GM19463 (cell line): Measurements from ENCODE around the gene NUDT15.
A peak's percentile ranks its signal among the peaks of the same experiment; 100 is the strongest.
"Not testable (repeated sequence)": the region's sequence is repeated elsewhere in the genome, so short reads cannot be mapped to it uniquely, and the experiment has no call there.

Experiments used
- ATAC-seq: cut with Tn5 transposase; IDR thresholded peaks from one replicate; pipeline ENCODE4 v1.9.1; 2021; ENCODE audit warnings: mild to moderate bottlenecking, moderate library complexity; ENCODE audit not compliant: unreplicated experiment

Gene NUDT15

GRCh38 chr13:48042894-48043293, 5.4 kb downstream of the NUDT15 start:
- ATAC-seq = no peak

- peak; percentile 45 for ATAC-seq
These were observed 6.4 kb downstream of the NUDT15 start for GRCh38 chr13:48043789-48044503.

- ATAC-seq = no peak
These were observed 13.0 kb downstream of the NUDT15 start for GRCh38 chr13:48050550-48050949.

- no peak for ATAC-seq
These were observed 17.1 kb downstream of the NUDT15 start for GRCh38 chr13:48054601-48055000.

GRCh38 chr13:48055712-48056111, 18.2 kb downstream of the NUDT15 start:
- ATAC-seq = no peak

- not testable (repeated sequence) for ATAC-seq
These were observed 21.0 kb downstream of the NUDT15 start for GRCh38 chr13:48058536-48058935.

- not testable (repeated sequence) for ATAC-seq
These were observed 22.4 kb downstream of the NUDT15 start for GRCh38 chr13:48059951-48060350.

- peak; percentile 78 for ATAC-seq
These were observed 28.9 kb downstream of the NUDT15 start for GRCh38 chr13:48066310-48066989.

GRCh38 chr13:48068036-48068435, 30.5 kb downstream of the NUDT15 start:
- ATAC-seq = no peak

GRCh38 chr13:48068952-48069351, 31.4 kb downstream of the NUDT15 start:
- ATAC-seq = no peak

- no peak for ATAC-seq
These were observed 32.0 kb downstream of the NUDT15 start for GRCh38 chr13:48069573-48069972.

GRCh38 chr13:48070942-48071341, 33.4 kb downstream of the NUDT15 start:
- no peak for ATAC-seq

- no peak for ATAC-seq
These were observed 34.8 kb downstream of the NUDT15 start for GRCh38 chr13:48072304-48072703.

- no peak for ATAC-seq
These were observed 35.3 kb downstream of the NUDT15 start for GRCh38 chr13:48072787-48073186.

- ATAC-seq = no peak
These were observed 36.5 kb downstream of the NUDT15 start for GRCh38 chr13:48074006-48074405.

- ATAC-seq = peak; percentile 100
These were observed 40.7 kb downstream of the NUDT15 start for GRCh38 chr13:48078251-48078656.

GRCh38 chr13:48081739-48082138, 44.2 kb downstream of the NUDT15 start:
- no peak for ATAC-seq

GRCh38 chr13:48086272-48086671, 48.7 kb downstream of the NUDT15 start:
- no peak for ATAC-seq

- no peak for ATAC-seq
These were observed 56.1 kb downstream of the NUDT15 start for GRCh38 chr13:48093588-48093987.

- no peak for ATAC-seq
These were observed 56.9 kb downstream of the NUDT15 start for GRCh38 chr13:48094404-48094780.

- peak; percentile 95 for ATAC-seq
These were observed 57.4 kb downstream of the NUDT15 start, which contains the start of gene MED4 for GRCh38 chr13:48094781-48095502. Gene MED4, minus strand, starts transcription at chr13:48095104. Its CDS starts 26 bp downstream, at chr13:48095078.

GRCh38 chr13:48096670-48097069, 59.1 kb downstream of the NUDT15 start:
- no peak for ATAC-seq
